ENCODE data around the gene C3orf80. TPM values are rescaled to one million over a fixed set of nuclear protein-coding genes. Genes with fewer than 3 reads are reported as not detected.

C3orf80 gene
- total RNA-seq, 1 experiment from 2014 or later, result 2.4 TPM

- H3K9ac ChIP-seq (ENCODE audit: low read length), result no peak overlapping the region
- H3K4me3 ChIP-seq (replicated peaks in 1 of 2; ENCODE audit: low read depth in 1 of 2, low read length in 2 of 2), result no peak overlapping the region
- POLR2A ChIA-PET, result no interaction called here
- DNase-seq (ENCODE audit: low read depth, low spot score), result no peak
- no peaks in the 10 kb centered on the region for H3K9me3 ChIP-seq (ENCODE audit: control insufficient read depth in 1 of 2, insufficient read depth in 1 of 2, low read depth in 1 of 2, low read length in 2 of 2)
- ATAC-seq, result no peak
- H3K27ac ChIP-seq (ENCODE audit: low read depth, low read length), result no peak overlapping the region
- H3K36me3 ChIP-seq (ENCODE audit: control insufficient read depth in 1 of 2, insufficient read depth in 2 of 2, low read length in 2 of 2), result no peaks in the 10 kb centered on the region
- H3K27me3 ChIP-seq (ENCODE audit: insufficient read depth, low read length), result no peaks in the 10 kb centered on the region
- no peaks in the 10 kb centered on the region for H4K20me1 ChIP-seq (ENCODE audit: insufficient read depth)
- TF ChIP-seq RAD21 (IDR thresholded peaks at IDR 0.05; ENCODE audit: low read depth), result no peak
- TF ChIP-seq CTCF (IDR thresholded peaks at IDR 0.05 in 2 of 3, conservative IDR thresholded peaks at IDR 0.05 in 1 of 3; ENCODE audit: borderline replicate concordance in 1 of 3, insufficient read depth in 1 of 3, low read depth in 2 of 3, low read length in 2 of 3), result no peak
- TF ChIP-seq ZNF274 (IDR thresholded peaks at IDR 0.05; ENCODE audit: low read depth, low read length), result no peak
- no peak for TF ChIP-seq SIN3A (IDR thresholded peaks at IDR 0.05; ENCODE audit: low read depth)
- TF ChIP-seq SP1 (IDR thresholded peaks at IDR 0.05; ENCODE audit: low read depth), result no peak
- no peak for TF ChIP-seq POLR2A (IDR thresholded peaks at IDR 0.05; ENCODE audit: borderline replicate concordance, extremely low read depth, insufficient read depth, insufficient read length)
- no peak for TF ChIP-seq TCF7L2 (IDR thresholded peaks at IDR 0.05; ENCODE audit: borderline replicate concordance, extremely low read depth, insufficient read depth, insufficient read length)
- no peak for TF ChIP-seq MAX (IDR thresholded peaks at IDR 0.05)
- TF ChIP-seq, protein P1, sequence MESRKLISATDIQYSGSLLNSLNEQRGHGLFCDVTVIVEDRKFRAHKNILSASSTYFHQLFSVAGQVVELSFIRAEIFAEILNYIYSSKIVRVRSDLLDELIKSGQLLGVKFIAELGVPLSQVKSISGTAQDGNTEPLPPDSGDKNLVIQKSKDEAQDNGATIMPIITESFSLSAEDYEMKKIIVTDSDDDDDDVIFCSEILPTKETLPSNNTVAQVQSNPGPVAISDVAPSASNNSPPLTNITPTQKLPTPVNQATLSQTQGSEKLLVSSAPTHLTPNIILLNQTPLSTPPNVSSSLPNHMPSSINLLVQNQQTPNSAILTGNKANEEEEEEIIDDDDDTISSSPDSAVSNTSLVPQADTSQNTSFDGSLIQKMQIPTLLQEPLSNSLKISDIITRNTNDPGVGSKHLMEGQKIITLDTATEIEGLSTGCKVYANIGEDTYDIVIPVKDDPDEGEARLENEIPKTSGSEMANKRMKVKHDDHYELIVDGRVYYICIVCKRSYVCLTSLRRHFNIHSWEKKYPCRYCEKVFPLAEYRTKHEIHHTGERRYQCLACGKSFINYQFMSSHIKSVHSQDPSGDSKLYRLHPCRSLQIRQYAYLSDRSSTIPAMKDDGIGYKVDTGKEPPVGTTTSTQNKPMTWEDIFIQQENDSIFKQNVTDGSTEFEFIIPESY (IDR thresholded peaks at IDR 0.05; ENCODE audit: extremely low read depth, insufficient replicate concordance, low read length), result no peak
- no peak for TF ChIP-seq FOSL1 (IDR thresholded peaks at IDR 0.05; ENCODE audit: low read depth)
- TF ChIP-seq YY1 (IDR thresholded peaks at IDR 0.05; ENCODE audit: extremely low read depth, insufficient replicate concordance, low read depth, low read length), result no peak
- TF ChIP-seq ZFX (IDR thresholded peaks at IDR 0.05), result no peak
- intact Hi-C loops (cut with micrococcal nuclease), result no loop called here
- CTCF ChIA-PET, result no interaction called here
- BruUV-seq (replicated peaks), result no TSS peak
- no peaks in the 10 kb centered on the region for H3K4me1 ChIP-seq (ENCODE audit: control insufficient read depth in 1 of 2, insufficient read depth in 2 of 2, low read length in 2 of 2)
- H2AFZ ChIP-seq (ENCODE audit: low read depth, low read length, poor library complexity, severe bottlenecking), result no peak overlapping the region
- RAD21 ChIA-PET (ENCODE audit: low non-redundant PET in 1 of 2, low total read pairs in 2 of 2, uncharacterized antibody in 2 of 2, unreplicated experiment in 2 of 2), result no interaction called here
- no peak overlapping the region for H3K4me2 ChIP-seq (ENCODE audit: low read length)
- no peaks in the 10 kb centered on the region for H3K79me2 ChIP-seq (ENCODE audit: insufficient read depth, low read length)
- H3K9me2 ChIP-seq (ENCODE audit: insufficient read depth), result no peaks in the 10 kb centered on the region
Observed at GRCh38 chr3:160199108-160199507, 26.1 kb upstream of the C3orf80 start.

Data from HCT116 (cell line).